ENCODE measurements around the gene GPR183. TPM values are rescaled to one million over a fixed set of nuclear protein-coding genes. Genes with fewer than 3 reads are reported as not detected.

The GPR183 gene
- total RNA-seq, 2 donors from 2014 or later: 1.5 to 8.3 TPM

GRCh38 chr13:99315186-99315585 is 8.0 kb upstream of the GPR183 start:
- intact Hi-C loops (cut with DNase I): no loop called here
- Histone ChIP-seq H3K4me3 (no peak overlapping the region), H3K9ac (ENCODE audit: low read depth in 2 of 2, low read length in 2 of 2) (no peak overlapping the region)

GRCh38 chr13:99314640-99315176 is 7.5 kb upstream of the GPR183 start:
- Histone ChIP-seq H3K36me3 (no peaks in the 10 kb centered on the region), H3K9me3 (no peaks in the 10 kb centered on the region), H3K4me1 (no peaks in the 10 kb centered on the region), H3K27ac (peak overlapping the region; percentile 38), H3K27me3 (no peaks in the 10 kb centered on the region), H3K9ac (ENCODE audit: low read depth in 2 of 2, low read length in 2 of 2) (no peak overlapping the region), H3K4me3 (no peak overlapping the region)
- no peak for TF ChIP-seq CTCF (IDR thresholded peaks at IDR 0.05)
- intact Hi-C loops (cut with DNase I): no loop called here
- no peak for DNase-seq

More at GRCh38 chr13:99315186-99315585, 8.0 kb upstream of the GPR183 start:
- TF ChIP-seq CTCF (IDR thresholded peaks at IDR 0.05): no peak
- no peak for DNase-seq
- H3K27ac ChIP-seq: peak overlapping the region; percentile 38
- no peaks in the 10 kb centered on the region for H3K4me1 ChIP-seq
- no peaks in the 10 kb centered on the region for H3K36me3 ChIP-seq
- no peaks in the 10 kb centered on the region for H3K27me3 ChIP-seq
- H3K9me3 ChIP-seq: no peaks in the 10 kb centered on the region

DNA sequence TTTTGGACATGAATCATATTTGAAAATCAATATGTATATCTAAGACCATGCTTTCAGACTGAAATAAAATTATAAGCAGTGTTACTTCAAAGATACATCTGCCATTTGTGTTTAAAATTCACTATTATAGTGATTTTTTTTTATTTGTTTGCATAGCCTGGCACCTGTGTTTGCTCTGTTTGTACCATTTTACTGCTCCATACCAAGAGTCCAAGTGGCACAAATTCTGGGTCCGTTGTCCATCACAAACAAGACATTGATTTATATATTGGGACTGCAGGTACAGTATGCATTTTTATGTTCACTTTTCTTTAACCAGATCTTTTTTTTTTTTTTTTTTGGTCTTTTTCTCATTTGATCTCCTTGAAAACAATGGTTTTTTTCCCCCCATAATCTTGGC is 6.7 kb upstream of the GPR183 start:
- peak overlapping the region in 1 of 2 donors; percentile 10 for H3K9ac ChIP-seq (ENCODE audit: low read depth in 2 of 2, low read length in 2 of 2)
- H3K27ac ChIP-seq: peak overlapping the region; percentile 38
- no peaks in the 10 kb centered on the region for H3K36me3 ChIP-seq
- intact Hi-C loops (cut with DNase I): no loop called here
- H3K4me3 ChIP-seq: no peak overlapping the region
- DNase-seq: no peak
- no peak for TF ChIP-seq CTCF (IDR thresholded peaks at IDR 0.05)
- H3K9me3 ChIP-seq: no peaks in the 10 kb centered on the region
- H3K4me1 ChIP-seq: no peaks in the 10 kb centered on the region
- no peaks in the 10 kb centered on the region for H3K27me3 ChIP-seq

DNA sequence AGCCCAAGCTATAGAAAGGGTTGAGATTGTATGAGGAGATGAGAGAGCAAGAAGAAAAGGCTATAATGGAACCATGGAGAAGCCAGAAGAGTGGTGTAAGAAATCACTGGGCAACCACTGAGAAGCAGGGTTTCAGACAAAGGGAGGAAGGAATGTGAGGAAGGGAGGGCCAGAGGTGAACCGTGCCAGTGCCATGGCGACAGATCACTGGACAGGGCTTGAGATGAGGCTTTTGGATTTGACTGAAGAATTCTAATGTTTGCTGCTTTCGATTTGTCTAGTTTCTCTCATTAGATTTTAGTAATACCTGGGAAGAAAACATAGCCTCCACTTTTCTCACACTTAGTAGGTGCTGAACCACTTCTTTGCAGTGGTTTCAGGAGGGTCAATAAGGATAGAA is 6.3 kb upstream of the GPR183 start:
- Histone ChIP-seq H3K4me3 (no peak overlapping the region), H3K36me3 (no peaks in the 10 kb centered on the region), H3K4me1 (no peaks in the 10 kb centered on the region), H3K9ac (ENCODE audit: low read depth in 2 of 2, low read length in 2 of 2) (peak overlapping the region in 1 of 2 donors; percentile 10), H3K27me3 (no peaks in the 10 kb centered on the region), H3K27ac (peak overlapping the region; percentile 33), H3K9me3 (no peaks in the 10 kb centered on the region)
- intact Hi-C loops (cut with DNase I): no loop called here
- TF ChIP-seq CTCF (IDR thresholded peaks at IDR 0.05): no peak
- no peak for DNase-seq

GRCh38 chr13:99312493-99312883 is 5.3 kb upstream of the GPR183 start:
- Histone ChIP-seq H3K9me3 (no peaks in the 10 kb centered on the region), H3K36me3 (no peaks in the 10 kb centered on the region), H3K4me3 (no peak overlapping the region), H3K27ac (peak overlapping the region; percentile 37), H3K27me3 (no peaks in the 10 kb centered on the region), H3K4me1 (no peaks in the 10 kb centered on the region), H3K9ac (ENCODE audit: low read depth in 2 of 2, low read length in 2 of 2) (no peak overlapping the region)
- no peak for DNase-seq
- TF ChIP-seq CTCF (IDR thresholded peaks at IDR 0.05): no peak
- intact Hi-C loops (cut with DNase I): no loop called here

Data from colonic mucosa (tissue), 4 donors.